HG03342 (cell line): Measurements from ENCODE around the gene CRBN.
A peak's percentile ranks its signal among the peaks of the same experiment; 100 is the strongest.

Source experiments
- ATAC-seq: cut with Tn5 transposase; IDR thresholded peaks from one replicate; pipeline ENCODE4 v1.9.1; 2021; ENCODE audit warnings: mild to moderate bottlenecking, moderate library complexity; ENCODE audit not compliant: unreplicated experiment

The CRBN gene

GRCh38 chr3:3177861-3178497 lies 1.5 kb downstream of the CRBN start:
- no peak for ATAC-seq

GRCh38 chr3:3172627-3173026 lies 6.9 kb downstream of the CRBN start:
- peak; percentile 56 for ATAC-seq

GRCh38 chr3:3170998-3171397 lies 8.5 kb downstream of the CRBN start:
- peak; percentile 44 for ATAC-seq

GRCh38 chr3:3165650-3166049 lies 13.8 kb downstream of the CRBN start:
- no peak for ATAC-seq

DNA sequence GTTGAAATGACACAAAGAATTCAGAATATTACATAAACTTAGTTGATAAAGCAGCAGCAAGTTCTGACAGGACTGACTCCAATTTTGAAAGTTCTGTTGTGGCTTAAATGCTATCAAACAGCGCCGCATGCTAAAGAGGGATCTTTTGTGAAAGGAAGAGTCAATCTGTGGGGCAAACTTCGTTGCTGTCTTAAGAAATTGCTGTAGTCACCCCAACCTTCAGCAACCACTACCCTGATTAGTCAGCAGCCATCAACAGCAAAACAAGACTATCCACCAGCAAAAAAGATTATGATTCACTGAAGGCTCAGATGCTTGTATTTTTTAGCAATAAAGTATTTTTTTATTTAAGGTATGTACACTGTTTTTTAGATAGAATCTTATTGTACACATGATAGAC lies 14.2 kb downstream of the CRBN start:
- no peak for ATAC-seq

- ATAC-seq, result no peak
These were observed 18.7 kb downstream of the CRBN start for GRCh38 chr3:3160826-3161225.

DNA sequence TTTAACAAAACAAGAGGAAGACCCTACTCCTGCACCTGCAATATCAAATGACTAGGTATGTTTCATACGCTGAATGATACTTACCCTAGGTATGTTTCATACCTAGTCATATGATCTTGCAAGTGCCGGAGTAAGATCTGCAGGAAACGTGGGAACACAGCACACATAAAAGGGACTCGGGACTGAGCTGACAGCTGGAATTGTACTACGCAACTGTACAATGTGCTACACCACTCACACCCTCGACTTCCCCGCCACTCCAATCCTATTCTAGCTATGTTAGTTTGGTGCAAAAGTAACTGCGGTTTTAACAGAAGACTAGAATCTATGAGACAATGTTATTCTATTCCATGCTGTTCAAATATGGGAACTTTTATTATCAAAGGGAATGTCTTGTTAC lies 22.0 kb downstream of the CRBN start:
- no peak for ATAC-seq

DNA sequence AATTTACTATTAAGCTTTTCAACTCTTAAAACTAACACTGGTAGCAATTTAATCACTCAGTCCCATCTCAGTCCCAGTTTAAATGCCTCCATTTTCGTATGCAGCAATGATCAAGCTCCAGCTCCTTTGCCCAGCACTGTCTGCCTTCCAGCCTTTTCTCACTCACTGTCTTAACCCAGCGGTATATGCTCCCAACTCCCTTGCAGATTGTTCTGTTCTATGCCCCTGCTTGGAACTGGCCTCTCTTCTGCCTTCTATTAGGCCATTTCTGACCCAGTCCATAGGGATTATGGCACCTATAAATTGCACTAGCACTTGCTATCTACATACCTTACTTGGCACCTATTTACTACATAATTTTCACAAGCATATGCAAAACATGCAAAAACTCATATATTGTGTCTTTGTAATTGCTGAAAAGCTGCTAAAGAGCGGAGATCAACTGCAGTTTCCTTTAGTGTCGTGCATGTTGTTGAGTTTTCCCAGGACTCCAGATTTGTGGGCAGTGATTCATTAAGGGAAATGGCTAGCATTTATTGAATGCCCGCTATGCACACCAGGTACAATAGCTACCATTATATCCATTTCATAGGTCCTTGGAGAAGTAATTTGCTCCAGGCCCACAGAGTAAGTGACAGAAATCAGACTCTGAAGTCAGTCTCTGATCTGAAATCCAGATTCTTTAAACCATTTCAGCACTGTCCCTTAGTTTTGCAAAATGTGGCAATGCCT lies 24.4 kb downstream of the CRBN start:
- ATAC-seq, result no peak

DNA sequence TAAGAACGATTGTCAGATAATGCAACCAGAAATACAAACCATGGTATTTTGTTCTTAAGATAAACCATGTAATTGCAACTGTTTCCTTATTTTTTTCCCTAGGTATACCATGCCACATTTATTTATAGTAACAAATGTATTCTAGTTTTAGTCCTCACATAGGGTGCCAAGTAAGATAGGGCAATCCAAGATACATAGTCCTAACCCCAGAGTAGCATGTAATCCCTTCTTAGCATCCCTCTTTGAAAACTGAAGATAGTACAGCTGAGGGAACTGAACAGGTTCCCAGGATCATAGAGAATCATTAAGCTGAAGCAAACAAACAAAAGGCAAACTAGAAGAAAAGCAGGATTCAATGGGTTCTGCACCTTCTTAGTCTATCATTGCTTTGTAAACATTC lies 28.0 kb downstream of the CRBN start:
- ATAC-seq, result no peak

GRCh38 chr3:3149560-3149959 lies 29.9 kb downstream of the CRBN start:
- ATAC-seq, result no peak

- no peak for ATAC-seq
These were observed 33.7 kb downstream of the CRBN start for GRCh38 chr3:3145831-3146230.

DNA sequence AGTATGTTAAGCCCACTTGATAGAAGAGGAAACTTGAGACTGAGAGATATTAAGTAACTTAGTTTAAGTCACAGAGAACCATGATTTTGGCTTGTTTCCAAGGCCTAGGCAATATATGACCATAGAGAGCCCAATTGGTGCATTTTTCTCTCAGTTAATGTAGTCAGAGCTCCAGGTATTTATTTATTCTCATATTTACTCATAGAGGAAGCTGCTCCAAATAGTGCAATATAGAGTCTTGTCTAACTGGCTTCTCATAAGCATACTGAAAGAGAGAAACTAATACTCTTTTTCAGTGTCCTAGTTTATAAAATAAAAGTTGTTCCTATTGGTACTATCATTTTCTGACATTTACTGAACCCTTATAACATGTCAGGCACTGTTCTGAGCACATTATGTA lies 37.6 kb downstream of the CRBN start:
- ATAC-seq, result no peak

GRCh38 chr3:3137526-3137925 lies 42.0 kb downstream of the CRBN start:
- ATAC-seq, result no peak

DNA sequence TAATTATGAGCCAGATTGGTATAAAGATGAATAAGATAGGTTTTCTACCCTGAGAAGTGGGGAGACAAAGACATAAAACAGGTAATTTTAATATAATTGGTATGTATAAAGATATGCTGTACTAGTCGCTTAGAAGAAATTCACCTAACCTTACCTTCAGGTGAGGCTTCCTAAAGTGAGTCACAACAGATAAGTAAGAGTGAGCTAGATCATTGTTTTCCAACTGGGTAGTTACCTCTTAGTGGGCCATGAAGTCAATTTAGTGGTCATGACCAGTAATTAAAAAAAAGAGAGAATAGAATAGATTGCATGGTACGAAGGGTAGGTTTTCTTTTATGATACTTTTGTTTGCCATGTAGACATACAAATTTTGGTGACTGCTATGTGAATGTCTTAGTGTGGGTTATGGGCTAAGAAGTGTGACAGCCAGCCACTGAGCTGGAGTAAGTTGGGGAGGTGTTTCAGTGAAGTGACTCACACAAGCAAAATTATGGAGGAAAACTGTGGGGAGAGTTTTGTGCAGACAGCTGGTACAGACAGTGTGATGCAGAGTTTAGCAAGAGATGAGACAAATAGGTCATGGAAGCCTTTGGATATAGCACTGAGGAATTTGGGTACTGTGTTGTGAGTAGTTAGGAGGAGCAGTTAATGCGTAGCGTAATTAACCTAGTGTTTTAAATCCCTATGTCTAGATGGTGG lies 44.6 kb downstream of the CRBN start:
- ATAC-seq, result no peak

DNA sequence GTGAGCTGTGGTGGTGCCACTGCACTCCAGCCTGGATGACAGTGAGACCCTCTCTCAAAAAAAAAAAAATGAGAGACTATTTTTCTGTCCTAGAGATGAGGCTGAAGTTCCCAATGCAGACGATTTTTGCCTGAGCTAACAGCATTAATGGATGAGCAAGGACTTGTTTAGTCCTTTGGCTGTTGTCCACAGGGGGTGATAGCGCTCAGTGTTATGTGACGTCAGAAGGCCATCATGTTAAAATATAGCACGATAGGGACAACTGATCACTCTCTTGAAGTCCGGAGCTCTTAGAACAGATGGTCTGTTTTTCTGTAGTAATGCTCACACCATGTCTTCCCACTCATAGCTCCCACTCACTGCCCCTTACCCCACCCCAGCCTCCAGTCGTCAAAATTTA lies 46.0 kb downstream of the CRBN start:
- ATAC-seq, result no peak

GRCh38 chr3:3129579-3129978 lies 49.9 kb downstream of the CRBN start:
- ATAC-seq, result no peak

DNA sequence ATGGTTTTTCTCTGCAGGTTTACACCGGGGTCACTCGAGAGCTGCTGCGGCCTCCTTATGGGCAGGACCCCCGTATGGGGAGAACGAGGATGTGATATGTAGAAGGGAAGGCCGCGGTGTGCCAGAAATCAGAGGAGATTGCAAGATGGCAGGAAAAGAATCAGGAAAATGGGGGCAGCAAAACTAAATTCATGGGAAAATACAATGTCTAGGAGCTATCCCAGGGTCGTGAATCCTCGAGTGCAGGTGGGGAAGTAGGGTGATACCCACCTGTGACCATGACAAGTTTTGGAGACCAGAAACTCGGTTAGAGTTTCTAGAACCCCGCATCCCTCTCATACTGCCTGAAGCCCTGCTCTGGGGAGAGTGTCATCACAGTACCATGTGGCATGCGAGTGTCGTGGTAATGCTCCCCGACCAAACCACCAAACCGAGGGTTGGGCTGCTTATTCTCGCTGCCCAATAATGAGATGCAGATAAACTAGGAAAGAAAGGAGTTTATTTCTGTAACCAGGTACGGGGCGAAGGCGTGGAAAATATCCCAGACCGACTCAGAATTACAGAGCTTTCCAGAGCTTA lies 52.0 kb downstream of the CRBN start:
- no peak for ATAC-seq

DNA sequence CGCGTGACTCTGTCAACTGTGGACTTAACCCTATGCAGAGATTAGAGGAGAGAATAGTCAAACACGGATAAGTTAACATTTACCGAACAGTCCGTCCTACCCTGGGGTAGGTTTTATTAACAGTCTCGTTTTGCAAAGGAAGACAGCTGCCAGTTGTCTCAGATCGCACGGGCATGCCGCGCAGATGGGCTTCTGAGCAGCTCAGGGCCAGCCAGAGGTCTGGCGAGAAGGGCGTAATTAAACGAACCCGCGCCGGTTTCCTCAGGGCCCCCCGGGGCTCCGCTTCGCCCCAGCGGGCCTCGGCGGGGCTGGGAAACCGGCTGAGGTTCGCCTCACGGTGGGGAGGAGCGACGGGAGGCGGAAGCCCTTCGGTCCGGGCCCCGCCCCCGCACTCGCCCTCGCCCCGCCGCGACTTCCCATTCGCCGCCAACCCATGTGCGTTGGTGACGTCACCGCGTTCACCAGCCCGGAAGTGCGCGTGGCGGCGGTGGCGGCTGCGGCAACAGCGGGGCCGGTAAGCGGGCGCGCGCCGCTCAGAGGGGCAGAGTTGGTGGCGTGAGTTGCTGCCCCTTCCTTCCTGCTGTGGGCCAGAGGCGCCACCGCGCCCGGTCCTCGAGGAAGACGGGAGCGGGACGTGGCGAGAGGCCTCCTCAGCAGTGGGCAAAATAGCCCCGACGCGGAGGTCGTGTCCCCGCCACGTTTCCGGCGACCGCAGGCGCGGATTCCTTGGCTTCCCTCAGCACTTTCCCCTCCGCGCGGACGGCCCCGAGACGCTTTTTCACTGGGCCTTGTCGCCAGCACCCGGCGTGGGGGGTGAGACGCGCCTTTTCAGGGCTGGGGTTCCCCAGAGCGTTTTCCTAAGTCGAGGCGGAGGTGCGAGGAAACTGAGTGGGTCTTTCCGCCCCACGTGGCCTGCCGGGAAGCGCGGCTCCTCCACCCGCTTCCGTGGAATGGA lies 52.7 kb downstream of the CRBN start, which contains the start of gene TRNT1:
TRNT1 (plus strand) TSS at position 464 of the 955 bp plus-strand sequence. CDS start 2,101 bp downstream, outside the sequence.
- ATAC-seq, result peak; percentile 97

DNA sequence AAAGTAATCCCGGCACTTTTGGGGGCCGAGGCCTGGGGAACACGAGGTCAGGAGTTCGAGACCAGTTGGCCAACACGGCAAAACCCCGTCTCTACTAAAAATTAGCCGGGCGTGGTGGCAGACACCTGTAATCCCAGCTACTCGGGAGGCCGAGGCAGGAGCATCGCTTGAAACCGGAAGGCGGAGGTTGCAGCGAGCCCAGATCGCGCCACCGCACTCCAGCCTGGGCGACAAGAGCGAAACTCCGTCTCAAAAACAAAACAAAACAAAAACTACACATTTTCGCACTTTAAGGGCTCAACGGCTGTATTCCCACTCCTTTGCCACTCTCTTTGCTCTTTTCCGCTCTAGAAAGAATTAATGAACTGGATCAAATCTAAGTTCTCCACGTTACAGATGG lies 53.5 kb downstream of the CRBN start:
- no peak for ATAC-seq

DNA sequence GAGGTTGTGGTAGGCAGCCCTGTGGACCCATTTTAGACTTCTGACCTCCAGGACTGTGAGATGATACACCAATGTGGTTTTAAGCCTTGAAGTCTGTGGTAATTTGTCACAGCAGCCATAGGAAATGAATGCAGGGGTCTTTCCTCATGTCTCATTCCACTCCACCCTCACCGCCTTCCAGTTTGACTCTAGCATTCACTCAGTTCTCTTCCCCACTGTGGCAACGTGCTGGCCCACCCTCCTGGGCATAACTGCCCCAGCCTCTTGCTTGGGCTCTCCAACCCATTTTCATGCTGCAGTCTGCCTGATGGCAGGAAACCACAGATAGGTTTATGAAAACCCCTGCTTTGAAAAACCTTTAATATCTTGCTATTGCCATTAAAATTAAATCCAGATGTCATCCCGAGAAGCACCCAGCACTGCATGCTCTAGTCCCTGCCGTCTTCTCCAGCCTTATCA lies 60.1 kb downstream of the CRBN start:
- ATAC-seq, result no peak
